Osteocyte (in vitro differentiated cells): ENCODE data around the gene SPAG16. TPM values are rescaled to one million over a fixed set of nuclear protein-coding genes. Genes with fewer than 3 reads are reported as not detected.
A peak's percentile ranks its signal among the peaks of the same experiment; 100 is the strongest.

ENCODE experiments used
- DNase-seq: peaks from one replicate; pipeline ENCODE4 v3.0.0; 2021; ENCODE audit warnings: mixed read lengths; ENCODE audit not compliant: unreplicated experiment; ENCODE audit errors: extremely low spot score
- H3K27ac Mint-ChIP-seq: one replicate; pipeline ENCODE4 v1.8.0; 2021; ENCODE audit warnings: mild to moderate bottlenecking, mixed read lengths; ENCODE audit not compliant: unreplicated experiment
- H3K27me3 Mint-ChIP-seq: one replicate; pipeline ENCODE4 v1.8.0; 2021; ENCODE audit warnings: mixed read lengths; ENCODE audit not compliant: unreplicated experiment
- H3K36me3 Mint-ChIP-seq: one replicate; pipeline ENCODE4 v1.8.0; 2021; ENCODE audit warnings: mixed read lengths; ENCODE audit not compliant: unreplicated experiment
- H3K4me1 Mint-ChIP-seq: one replicate; pipeline ENCODE4 v1.8.0; 2021; ENCODE audit warnings: mixed read lengths; ENCODE audit not compliant: unreplicated experiment
- H3K4me3 Mint-ChIP-seq: one replicate; pipeline ENCODE4 v1.8.0; 2021; ENCODE audit warnings: mild to moderate bottlenecking, moderate library complexity, mixed read lengths; ENCODE audit not compliant: unreplicated experiment
- H3K9me3 Mint-ChIP-seq: one replicate; pipeline ENCODE4 v1.8.0; 2021; ENCODE audit warnings: mixed read lengths; ENCODE audit not compliant: unreplicated experiment
- total RNA-seq: library from RNA; stranded (reverse); gene quantifications from 2 replicates; pipeline ENCODE4 v1.2.1, GENCODE V29; 2021
- TF ChIP-seq, protein P1 (sequence below): fragments of 200-600 bp; sonication (generic); IDR thresholded peaks from 2 replicates; pipeline ENCODE4 v1.5.0; 2021; ENCODE audit warnings: antibody characterized with exemption, mild to moderate bottlenecking, moderate library complexity

Gene SPAG16
- total RNA-seq, 1 donor from 2014 or later: 20.7 TPM

DNA sequence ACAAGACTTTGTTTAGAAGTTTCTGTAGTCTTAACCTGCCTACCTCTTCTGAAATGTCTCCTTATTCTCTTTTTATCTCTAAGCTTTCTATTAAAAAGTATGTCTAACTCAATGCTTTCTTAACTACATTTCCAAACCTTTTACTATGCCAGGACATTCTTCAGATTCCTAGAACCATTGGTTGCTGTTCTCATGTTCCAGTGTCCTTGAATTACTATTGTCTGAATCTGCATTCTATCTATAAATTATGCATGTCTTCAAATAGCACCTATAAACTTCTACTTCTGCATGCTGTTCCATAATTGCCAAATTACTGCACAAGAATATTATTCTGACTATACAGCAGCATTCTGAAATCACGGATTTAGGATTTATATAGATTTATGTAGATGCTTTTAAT lies 960.6 kb downstream of the SPAG16 start:
- H3K27ac Mint-ChIP-seq: peak overlapping the region; percentile 25
- TF ChIP-seq, protein P1, sequence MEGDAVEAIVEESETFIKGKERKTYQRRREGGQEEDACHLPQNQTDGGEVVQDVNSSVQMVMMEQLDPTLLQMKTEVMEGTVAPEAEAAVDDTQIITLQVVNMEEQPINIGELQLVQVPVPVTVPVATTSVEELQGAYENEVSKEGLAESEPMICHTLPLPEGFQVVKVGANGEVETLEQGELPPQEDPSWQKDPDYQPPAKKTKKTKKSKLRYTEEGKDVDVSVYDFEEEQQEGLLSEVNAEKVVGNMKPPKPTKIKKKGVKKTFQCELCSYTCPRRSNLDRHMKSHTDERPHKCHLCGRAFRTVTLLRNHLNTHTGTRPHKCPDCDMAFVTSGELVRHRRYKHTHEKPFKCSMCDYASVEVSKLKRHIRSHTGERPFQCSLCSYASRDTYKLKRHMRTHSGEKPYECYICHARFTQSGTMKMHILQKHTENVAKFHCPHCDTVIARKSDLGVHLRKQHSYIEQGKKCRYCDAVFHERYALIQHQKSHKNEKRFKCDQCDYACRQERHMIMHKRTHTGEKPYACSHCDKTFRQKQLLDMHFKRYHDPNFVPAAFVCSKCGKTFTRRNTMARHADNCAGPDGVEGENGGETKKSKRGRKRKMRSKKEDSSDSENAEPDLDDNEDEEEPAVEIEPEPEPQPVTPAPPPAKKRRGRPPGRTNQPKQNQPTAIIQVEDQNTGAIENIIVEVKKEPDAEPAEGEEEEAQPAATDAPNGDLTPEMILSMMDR: no peak
- H3K4me1 Mint-ChIP-seq: peaks cover 13% of the 10 kb centered on the region
- no peak overlapping the region for H3K4me3 Mint-ChIP-seq
- H3K27me3 Mint-ChIP-seq: no peaks in the 10 kb centered on the region
- no peaks in the 10 kb centered on the region for H3K36me3 Mint-ChIP-seq
- no peak for DNase-seq
- no peaks in the 10 kb centered on the region for H3K9me3 Mint-ChIP-seq

DNA sequence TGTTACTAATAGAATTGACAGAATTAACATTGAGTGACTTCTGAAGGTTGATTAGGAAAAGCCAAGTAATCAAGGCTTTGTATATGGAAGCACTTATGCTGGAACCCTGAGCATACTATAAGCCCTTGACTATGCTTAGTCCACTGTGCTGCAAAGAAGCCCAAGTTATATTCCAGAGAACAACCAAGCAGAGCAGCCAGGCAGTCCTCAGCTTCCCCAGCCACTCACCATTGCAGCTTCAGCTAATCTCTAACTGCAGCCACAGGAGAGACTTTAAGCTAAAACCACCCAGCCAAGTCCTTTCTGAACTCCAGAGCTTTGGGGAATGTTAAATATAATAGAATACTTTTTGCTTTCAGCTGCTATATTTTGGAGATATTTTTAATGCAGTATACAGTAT lies 962.2 kb downstream of the SPAG16 start:
- H3K9me3 Mint-ChIP-seq: no peaks in the 10 kb centered on the region
- TF ChIP-seq, protein P1: no peak
- H3K36me3 Mint-ChIP-seq: no peaks in the 10 kb centered on the region
- H3K27me3 Mint-ChIP-seq: no peaks in the 10 kb centered on the region
- H3K4me3 Mint-ChIP-seq: no peak overlapping the region
- no peak for DNase-seq
- H3K27ac Mint-ChIP-seq: no peak overlapping the region
- peaks cover 15% of the 10 kb centered on the region for H3K4me1 Mint-ChIP-seq

DNA sequence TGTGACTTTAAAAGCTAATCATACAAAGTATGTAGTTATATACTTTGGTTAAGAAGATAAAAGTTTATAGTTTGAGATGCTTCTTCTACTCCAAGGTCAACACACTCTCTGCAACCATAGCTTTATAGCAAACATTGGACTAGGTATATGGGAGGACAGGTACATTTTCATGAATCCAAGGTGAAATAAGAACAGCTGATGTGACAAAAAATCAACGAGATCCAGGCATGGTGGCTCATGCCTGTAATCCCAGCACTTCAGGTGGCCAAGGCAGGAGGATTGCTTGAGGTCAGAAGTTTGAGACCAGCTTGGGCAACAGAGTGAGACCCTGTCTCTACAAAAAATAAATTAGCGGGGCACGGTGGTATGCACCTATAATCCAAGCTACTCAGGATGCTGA lies 963.3 kb downstream of the SPAG16 start:
- H3K9me3 Mint-ChIP-seq: no peaks in the 10 kb centered on the region

DNA sequence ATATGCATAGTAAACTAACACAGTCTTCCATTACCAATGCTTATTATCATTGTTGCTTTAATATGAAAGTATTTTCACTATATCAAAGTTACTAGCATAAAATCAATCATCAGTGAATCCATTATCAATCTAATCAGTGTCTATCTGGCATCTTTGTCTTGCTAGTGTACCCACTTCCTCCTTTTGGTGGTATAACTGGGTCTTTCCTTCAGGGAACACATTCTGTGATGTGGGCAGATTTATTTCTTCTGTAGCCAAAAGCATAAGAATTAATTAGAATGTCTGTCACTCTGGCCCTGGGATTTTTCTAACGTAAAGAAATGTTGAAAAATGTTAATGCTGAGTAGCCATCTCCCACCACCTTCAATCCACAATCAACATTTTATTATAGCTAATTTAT lies 970.8 kb downstream of the SPAG16 start:
- H3K9me3 Mint-ChIP-seq: peaks cover 4% of the 10 kb centered on the region
- H3K36me3 Mint-ChIP-seq: no peaks in the 10 kb centered on the region
- no peak for DNase-seq
- no peaks in the 10 kb centered on the region for H3K27me3 Mint-ChIP-seq
- peaks cover 9% of the 10 kb centered on the region for H3K4me1 Mint-ChIP-seq
- TF ChIP-seq, protein P1: no peak
- no peak overlapping the region for H3K27ac Mint-ChIP-seq
- H3K4me3 Mint-ChIP-seq: no peak overlapping the region

More for the DNA sequence above, 963.3 kb downstream of the SPAG16 start:
- Mint-ChIP-seq H3K27ac (no peak overlapping the region), H3K27me3 (no peaks in the 10 kb centered on the region), H3K36me3 (no peaks in the 10 kb centered on the region), H3K4me3 (no peak overlapping the region), H3K4me1 (peaks cover 22% of the 10 kb centered on the region)
- no peak for DNase-seq
- TF ChIP-seq, protein P1: no peak

DNA sequence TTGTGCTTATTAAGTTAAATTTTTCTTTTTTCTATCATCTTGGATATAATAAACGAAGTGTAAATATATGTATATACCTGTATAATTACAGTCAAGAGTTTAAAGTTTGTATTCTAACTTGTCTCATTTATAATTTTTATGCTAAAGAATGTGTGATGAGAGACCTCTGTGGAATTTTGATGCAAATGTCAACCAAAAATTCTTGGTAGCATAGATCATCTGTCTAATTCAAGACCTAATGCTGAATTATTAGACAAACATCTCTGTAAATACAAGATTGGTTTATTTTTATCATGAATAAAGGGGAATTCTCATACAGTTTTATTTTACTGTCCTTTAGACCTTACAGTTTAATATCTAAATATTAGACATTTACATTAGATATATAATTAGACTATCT lies 977.4 kb downstream of the SPAG16 start:
- Mint-ChIP-seq H3K9me3 (no peaks in the 10 kb centered on the region), H3K4me1 (peaks cover 17% of the 10 kb centered on the region), H3K27ac (no peak overlapping the region), H3K4me3 (no peak overlapping the region), H3K27me3 (no peaks in the 10 kb centered on the region), H3K36me3 (no peaks in the 10 kb centered on the region)
- DNase-seq: no peak
- TF ChIP-seq, protein P1: no peak
